Erythroblast (primary cell): ENCODE data around the gene MOCS2.

Source experiments
- GATA1 ChIP-seq: IDR thresholded peaks from 2 replicates; pipeline ENCODE4 v1.6.1; 2011; ENCODE audit warnings: low read depth, mild to moderate bottlenecking, control low read depth, low read length, moderate library complexity
- POLR2A ChIP-seq: IDR thresholded peaks from 2 replicates; pipeline ENCODE4 v1.6.1; 2011; ENCODE audit warnings: mild to moderate bottlenecking, low read length

- TF ChIP-seq POLR2A = no peak
- TF ChIP-seq GATA1 = no peak
Measured at GRCh38 chr5:53128481-53128880, 18.9 kb upstream of the MOCS2 start.
